NCI-H524 treated with DMSO at 0.1 percent for 48 hours (cell line): ENCODE measurements around the gene PSMB5.

Experiments used
- DNase-seq: peaks from one replicate; lab custom pipeline; 2025; lab: John Stamatoyannopoulos, UW

PSMB5 gene

DNA sequence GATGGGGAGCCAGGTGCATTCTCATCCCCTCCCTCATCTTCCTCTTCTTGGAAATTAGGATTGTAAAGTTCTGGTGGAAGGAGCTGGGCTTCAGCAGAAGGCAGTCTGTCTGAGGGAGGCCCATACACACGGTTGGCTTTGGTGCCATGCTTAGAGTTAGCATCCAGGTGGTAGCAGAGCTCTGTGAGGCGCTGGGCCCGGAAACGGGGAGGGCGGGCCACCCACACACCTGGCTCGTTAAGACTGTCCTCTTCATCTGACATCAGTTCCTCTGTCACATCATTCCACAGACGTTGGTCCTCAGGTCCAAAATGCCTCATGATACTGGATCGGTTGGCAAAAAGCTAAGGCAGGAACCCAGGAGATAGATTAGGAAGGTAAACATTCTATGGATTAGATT is 47.4 kb downstream of the PSMB5 start:
- no peak for DNase-seq

- DNase-seq = peak; percentile 43
These were observed 48.1 kb downstream of the PSMB5 start for GRCh38 chr14:22986508-22987054.

- no peak for DNase-seq
These were observed 48.7 kb downstream of the PSMB5 start for GRCh38 chr14:22985894-22986507.

DNA sequence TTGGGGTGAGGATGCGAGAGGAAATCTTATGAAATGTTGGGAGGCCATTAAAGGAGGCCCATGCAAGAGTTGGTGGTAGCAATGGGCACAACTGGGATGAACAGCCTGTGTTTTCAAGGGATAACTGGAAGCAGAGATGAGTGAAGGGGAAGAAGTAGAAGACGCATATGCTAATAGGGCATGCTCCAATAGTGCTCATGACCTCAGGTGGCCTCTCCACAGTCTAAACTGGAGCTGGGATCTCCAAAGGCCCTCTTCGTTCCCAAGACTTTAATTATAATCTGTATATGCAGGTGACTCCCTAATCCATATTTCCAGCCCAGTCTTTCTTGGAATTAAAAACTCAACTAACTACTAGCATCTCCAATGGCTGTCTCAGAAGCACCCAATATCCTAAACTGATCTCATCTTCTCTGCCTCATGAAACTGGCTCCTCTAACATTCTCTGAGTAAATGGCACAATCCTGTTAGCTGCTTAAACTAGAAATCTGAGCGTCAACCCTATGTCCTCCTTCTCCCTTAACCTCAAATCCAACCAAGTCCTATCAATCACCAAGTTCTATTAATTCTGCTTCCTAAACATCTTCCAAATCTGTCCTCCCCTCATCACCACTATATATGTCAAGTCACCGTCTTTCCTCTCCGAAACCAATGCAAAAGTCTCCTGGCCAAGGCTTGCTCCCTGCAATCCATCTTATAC is 49.6 kb downstream of the PSMB5 start:
- DNase-seq = no peak

DNA sequence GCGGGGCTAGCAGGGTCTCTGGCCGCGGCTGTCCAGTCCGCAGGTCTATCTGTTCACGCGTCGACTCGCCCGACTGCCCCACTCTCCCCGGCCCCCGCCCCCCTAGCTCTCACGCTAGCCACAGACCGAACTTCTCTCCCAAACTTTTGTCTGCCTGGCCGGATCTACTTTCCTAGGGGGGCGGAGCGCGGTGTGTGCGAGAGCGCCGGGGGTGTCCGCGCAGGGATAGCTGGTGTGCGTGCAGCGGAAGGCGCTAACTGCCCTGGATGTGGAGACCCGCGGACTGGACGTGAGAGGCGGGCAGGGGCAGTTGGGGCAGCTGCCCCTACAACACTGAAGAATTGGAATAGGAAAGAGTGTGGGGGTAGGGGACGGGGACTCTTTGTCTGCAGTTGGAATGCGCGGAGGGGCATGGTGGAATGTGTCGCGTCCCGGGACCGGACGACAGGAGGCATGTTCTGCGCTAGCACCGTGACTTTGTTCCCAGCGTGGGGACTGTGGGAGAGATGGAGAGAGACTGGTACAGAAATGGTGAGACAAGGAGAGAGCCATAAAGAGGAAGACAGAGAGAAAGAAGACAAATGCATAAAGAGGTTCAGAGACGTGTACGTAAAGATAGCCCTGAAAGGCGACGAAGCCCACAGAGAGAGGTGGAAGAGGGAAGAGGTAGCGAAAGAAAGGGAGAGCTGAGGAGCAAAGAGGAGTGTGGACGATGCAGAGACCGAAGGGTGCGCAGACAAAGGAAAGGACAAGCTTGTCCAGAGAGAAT is 52.0 kb downstream of the PSMB5 start, which contains the start of gene AJUBA:
TSS of gene AJUBA (minus strand) at position 75 of the 769 bp plus-strand sequence. CDS start 285 bp downstream, outside the sequence.
- DNase-seq = no peak

DNA sequence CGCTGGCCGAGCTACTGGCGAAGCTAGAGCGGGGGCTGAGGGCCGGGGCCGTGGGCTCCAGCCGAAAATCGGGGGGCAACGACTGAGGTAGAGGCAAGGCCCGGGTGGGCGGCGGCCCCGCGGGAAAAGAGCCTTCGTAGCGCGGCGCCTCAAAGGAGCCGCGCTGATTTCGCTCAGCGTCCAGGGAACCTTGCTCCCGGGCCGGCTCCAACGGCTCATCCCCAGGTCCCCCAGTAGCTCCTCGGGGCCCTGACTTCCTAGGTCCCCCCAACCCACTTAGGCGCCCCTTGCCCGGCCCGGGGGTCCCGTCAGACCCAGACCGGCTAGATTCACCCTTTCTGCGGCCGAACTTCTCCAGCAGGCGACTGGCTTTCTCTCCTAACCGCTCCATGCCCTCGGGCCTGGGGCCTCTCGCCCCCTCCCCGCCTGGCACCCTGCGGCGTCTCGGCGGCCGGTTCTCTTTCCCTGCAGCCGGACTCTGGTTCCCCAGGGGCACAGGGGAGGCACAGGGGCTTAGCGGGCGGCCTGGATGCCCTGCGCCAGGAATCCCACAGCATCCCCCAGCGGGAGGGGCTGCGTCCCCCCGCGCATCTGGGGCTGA is 52.7 kb downstream of the PSMB5 start:
- no peak for DNase-seq

GRCh38 chr14:22981090-22981875 is 53.4 kb downstream of the PSMB5 start:
- DNase-seq = no peak

DNA sequence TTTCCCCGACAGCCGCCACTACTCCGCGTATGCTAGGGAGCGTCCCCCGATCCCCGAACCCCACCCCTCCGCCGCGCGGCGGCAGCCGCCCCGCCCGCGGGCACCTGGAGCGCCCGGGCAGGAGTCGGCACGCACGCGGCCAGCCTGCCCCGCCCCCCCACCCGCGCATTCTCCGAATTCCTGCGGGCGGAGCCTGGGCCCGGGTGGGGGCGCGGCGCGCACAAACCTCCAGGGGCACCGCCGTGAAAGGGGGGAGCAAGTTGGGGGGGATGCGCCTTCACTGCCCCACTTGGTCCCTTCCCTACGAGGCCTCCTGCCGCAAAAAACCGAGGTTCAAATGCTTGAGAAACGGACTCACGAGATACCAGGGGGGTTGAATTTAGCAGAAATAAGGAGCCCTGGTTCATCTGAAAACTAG is 54.0 kb downstream of the PSMB5 start:
- DNase-seq = no peak

DNA sequence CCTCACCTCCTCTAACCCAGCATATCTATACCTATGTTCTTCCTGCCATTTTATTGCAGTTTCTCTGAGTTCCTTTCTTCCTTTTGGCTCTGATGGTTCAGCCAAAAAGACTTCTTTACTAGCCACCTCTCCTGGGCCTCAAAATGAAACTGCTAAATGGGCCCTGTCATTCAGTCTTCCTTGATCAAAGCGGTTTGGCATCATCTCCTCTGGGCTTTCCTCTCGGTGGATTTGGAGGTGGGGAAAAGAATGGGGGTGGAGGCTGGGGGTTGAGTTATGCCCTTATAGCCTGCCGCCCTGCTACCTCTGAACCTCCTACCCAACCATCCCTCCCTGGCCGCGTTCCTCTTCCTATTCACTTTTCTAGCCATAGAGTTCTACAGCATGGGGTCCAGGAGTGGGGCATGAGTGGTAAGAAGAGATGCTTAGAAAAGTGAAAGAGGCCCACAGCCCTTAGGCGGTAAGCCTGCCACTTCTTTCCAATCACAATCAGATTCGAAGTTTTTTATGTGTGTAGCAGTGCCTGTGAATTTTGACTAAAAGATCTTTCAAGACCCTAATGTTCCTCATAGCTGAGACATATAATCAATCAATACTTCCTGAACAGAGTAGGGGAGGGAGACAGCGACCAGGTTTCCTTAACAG is 54.8 kb downstream of the PSMB5 start:
- DNase-seq = no peak

GRCh38 chr14:22978981-22979671 is 55.6 kb downstream of the PSMB5 start:
- no peak for DNase-seq

- no peak for DNase-seq
These were observed 56.2 kb downstream of the PSMB5 start for GRCh38 chr14:22978487-22978837.

DNA sequence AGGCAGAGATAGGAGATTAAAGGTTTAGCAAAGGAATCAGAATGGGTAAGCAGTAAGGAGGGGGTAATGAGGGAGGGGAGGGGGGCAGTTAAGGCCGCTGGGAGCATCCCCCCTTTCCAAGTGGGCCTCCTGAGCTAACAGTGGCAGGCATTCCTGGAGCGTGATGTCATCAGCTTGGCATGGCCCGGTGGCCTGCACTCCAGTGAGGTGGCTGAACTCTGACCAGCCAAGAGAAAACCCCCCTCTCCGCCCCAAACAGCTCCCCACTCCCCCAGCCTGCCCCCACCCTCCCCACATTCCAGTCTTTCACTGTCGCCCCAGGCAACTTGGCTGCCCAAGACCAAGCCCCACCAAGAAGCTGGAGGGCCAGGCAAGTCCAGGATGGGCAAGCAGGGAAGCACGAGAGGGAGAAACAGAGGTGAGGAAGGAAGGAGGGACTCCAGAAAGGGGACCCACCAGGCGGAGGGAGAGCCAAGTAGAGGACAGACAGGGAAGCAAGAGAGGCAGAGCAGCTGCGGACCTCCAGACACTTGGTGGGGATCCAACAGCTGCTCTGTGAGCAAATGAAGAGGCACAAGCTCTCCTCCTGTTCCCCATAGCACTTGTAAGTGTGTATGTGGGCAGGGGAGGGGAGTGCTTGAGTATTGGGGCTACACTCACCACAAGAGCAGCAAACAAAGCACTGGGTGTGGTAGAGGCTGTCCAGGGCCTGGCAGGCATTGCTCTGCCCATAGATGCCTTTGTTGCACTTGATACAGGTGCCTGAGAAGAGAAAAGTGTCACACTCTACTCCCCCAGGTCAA is 56.8 kb downstream of the PSMB5 start:
- no peak for DNase-seq

DNA sequence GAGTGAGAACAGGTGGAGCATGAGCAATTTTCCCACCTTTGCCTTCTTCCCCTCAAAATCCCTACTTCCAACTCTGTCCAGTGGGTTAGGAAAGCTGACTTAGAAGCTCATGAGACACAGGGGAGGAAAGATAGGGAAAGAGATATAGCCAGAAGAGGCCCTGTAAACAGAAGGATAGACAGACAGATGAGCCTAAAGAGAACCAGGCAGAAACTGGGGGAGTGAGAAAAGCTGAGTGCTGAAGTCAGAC is 57.3 kb downstream of the PSMB5 start:
- no peak for DNase-seq

GRCh38 chr14:22976620-22977433 is 57.9 kb downstream of the PSMB5 start:
- no peak for DNase-seq
